Thyroid gland (tissue), 4 donors: ENCODE results near the gene MIGA1. TPM values are rescaled to one million over a fixed set of nuclear protein-coding genes. Genes with fewer than 3 reads are reported as not detected.
"Not testable (repeated sequence)": the region's sequence is repeated elsewhere in the genome, so short reads cannot be mapped to it uniquely, and the experiment has no call there.

Experiments used
- DNase-seq, 2 donors: peaks; one replicate each; pipeline ENCODE4 v3.0.0-alpha.2; 2019
- H3K27ac ChIP-seq, 3 donors: fragments of 200-600 bp; sonication (generic); 1 replicate in 2 of 3; 2 replicates in 1 of 3; pipeline ENCODE4 v1.5.1; 2016 to 2019; ENCODE audit warnings: mild to moderate bottlenecking in 1 of 3, moderate library complexity in 1 of 3
- H3K27me3 ChIP-seq: fragments of 200-600 bp; sonication (generic); one replicate; pipeline ENCODE4 v1.5.1; 2019
- H3K36me3 ChIP-seq, 2 donors: fragments of 200-600 bp; sonication (generic); one replicate each; pipeline ENCODE4 v1.5.1; 2016 to 2019
- H3K4me1 ChIP-seq, 2 donors: fragments of 200-600 bp; sonication (generic); one replicate each; pipeline ENCODE4 v1.5.1; 2017 to 2019
- H3K4me3 ChIP-seq, 3 donors: fragments of 200-600 bp; sonication (generic); replicated peaks in 1 of 3; 1 replicate in 2 of 3; 2 replicates in 1 of 3; pipeline ENCODE4 v1.5.1; 2016; ENCODE audit warnings: mild to moderate bottlenecking in 1 of 3
- H3K9me3 ChIP-seq: fragments of 200-600 bp; sonication (generic); one replicate; pipeline ENCODE4 v1.5.1; 2017
- CTCF ChIP-seq, 6 experiments: fragments of 200-600 bp in 3 of 6; fragments of 450-650 bp in 3 of 6; sonication (generic) in 3 of 6; IDR thresholded peaks; one replicate each; pipeline ENCODE4 v1.5.1; 2016 to 2019; ENCODE audit warnings: antibody characterized with exemption in 6 of 6, mild to moderate bottlenecking in 2 of 6, inconsistent platforms in 1 of 6, moderate library complexity in 1 of 6
- POLR2A ChIP-seq, 2 donors: fragments of 450-650 bp; IDR thresholded peaks; one replicate each; pipeline ENCODE4 v1.6.1; 2017; ENCODE audit warnings: antibody characterized with exemption in 2 of 2, mild to moderate bottlenecking in 2 of 2, moderate library complexity in 1 of 2
- WGBS, 2 donors: methylation state at CpG; one replicate each; pipeline ENCODE4 v1.1.5; 2017; 5-methylcytosine and 5-hydroxymethylcytosine counted together
- intact Hi-C: fragments of 100-400 bp; cut with DNase I; formaldehyde crosslinking; loops from one replicate; pipeline ENCODE4 v1.15.1; 2023
- total RNA-seq, 4 donors: library from RNA; depleted of rRNA; stranded (reverse); fragments of >200 nt; gene quantifications; one replicate each; pipeline ENCODE4 v1.2.3, GENCODE V29; 2016

Gene MIGA1
- total RNA-seq, 4 donors from 2014 or later = 25.8 to 34.6 (median 30.5) TPM

GRCh38 chr1:77796695-77797405 lies 17.4 kb downstream of the MIGA1 start:
- 87% methylated on average over 5 of the region's 5 CpGs for WGBS, 2 donors
- H3K27ac ChIP-seq = peak overlapping the region in 1 of 3 donors; percentile 12
- H3K4me1 ChIP-seq = peaks cover 9 to 10% of the 10 kb centered on the region in 2 donors
- no peaks in the 10 kb centered on the region for H3K36me3 ChIP-seq
- no peak overlapping the region for H3K4me3 ChIP-seq
- H3K27me3 ChIP-seq = no peaks in the 10 kb centered on the region
- intact Hi-C loops = no loop called here
- DNase-seq = no peak
- no peaks in the 10 kb centered on the region for H3K9me3 ChIP-seq
- TF ChIP-seq POLR2A (IDR thresholded peaks at IDR 0.05) (no peak), CTCF (IDR thresholded peaks at IDR 0.05) (no peak)

GRCh38 chr1:77797991-77798390 lies 18.5 kb downstream of the MIGA1 start:
- H3K27ac ChIP-seq = peak overlapping the region in 1 of 3 donors; percentile 12
- no peak overlapping the region for H3K4me3 ChIP-seq
- intact Hi-C loops = no loop called here
- TF ChIP-seq CTCF (IDR thresholded peaks at IDR 0.05) = no peak
- no peak for TF ChIP-seq POLR2A (IDR thresholded peaks at IDR 0.05)
- H3K4me1 ChIP-seq = peaks cover 9 to 10% of the 10 kb centered on the region in 2 donors
- H3K9me3 ChIP-seq = no peaks in the 10 kb centered on the region
- no peak for DNase-seq
- H3K27me3 ChIP-seq = no peaks in the 10 kb centered on the region
- no peaks in the 10 kb centered on the region for H3K36me3 ChIP-seq

- 97 to 98% methylated on average over 2 of the region's 2 CpGs for WGBS, 2 donors
- peaks cover 0 to 6% of the 10 kb centered on the region in 2 donors for H3K36me3 ChIP-seq
- H3K4me3 ChIP-seq = no peak overlapping the region
- no peak overlapping the region for H3K27ac ChIP-seq
- H3K9me3 ChIP-seq = no peaks in the 10 kb centered on the region
- no peak for TF ChIP-seq POLR2A (IDR thresholded peaks at IDR 0.05)
- no peak for TF ChIP-seq CTCF (IDR thresholded peaks at IDR 0.05)
- no peaks in the 10 kb centered on the region for H3K27me3 ChIP-seq
- no peak for DNase-seq
- intact Hi-C loops = no loop called here
- peaks cover 9 to 10% of the 10 kb centered on the region in 2 donors for H3K4me1 ChIP-seq
These were observed 22.6 kb downstream of the MIGA1 start for GRCh38 chr1:77802026-77802425.

- DNase-seq = no peak
- no peaks in the 10 kb centered on the region for H3K27me3 ChIP-seq
- WGBS, 2 donors = 49 to 75% methylated on average over 2 of the region's 2 CpGs
- TF ChIP-seq POLR2A (IDR thresholded peaks at IDR 0.05) = no peak
- no peak for TF ChIP-seq CTCF (IDR thresholded peaks at IDR 0.05)
- intact Hi-C loops = no loop called here
- peaks cover 7 to 19% of the 10 kb centered on the region in 2 donors for H3K36me3 ChIP-seq
- no peak overlapping the region for H3K4me3 ChIP-seq
- H3K27ac ChIP-seq = no peak overlapping the region
- peaks cover 9 to 10% of the 10 kb centered on the region in 2 donors for H3K4me1 ChIP-seq
- H3K9me3 ChIP-seq = no peaks in the 10 kb centered on the region
These were observed 23.9 kb downstream of the MIGA1 start for GRCh38 chr1:77803371-77803770.

GRCh38 chr1:77809787-77810462 lies 30.5 kb downstream of the MIGA1 start:
- H3K27me3 ChIP-seq, H3K9me3 ChIP-seq, DNase-seq, intact Hi-C loops, H3K4me3 ChIP-seq, H3K4me1 ChIP-seq, H3K27ac ChIP-seq: not testable (repeated sequence)
- peaks cover 10 to 29% of the 10 kb centered on the region in 2 donors for H3K36me3 ChIP-seq
- 87 to 90% methylated on average over 2 of the region's 3 CpGs for WGBS, 2 donors

- H3K9me3 ChIP-seq, H3K4me1 ChIP-seq, H3K27ac ChIP-seq, intact Hi-C loops, H3K4me3 ChIP-seq, H3K27me3 ChIP-seq, DNase-seq: not testable (repeated sequence)
- H3K36me3 ChIP-seq = peaks cover 15 to 34% of the 10 kb centered on the region in 2 donors
- WGBS, 2 donors = 97 to 98% methylated on average over 19 to 21 of the region's 21 CpGs
These were observed 32.1 kb downstream of the MIGA1 start for GRCh38 chr1:77811589-77811988.
